HepG2 (cell line): Measurements from ENCODE around the gene WWC1. TPM values are rescaled to one million over a fixed set of nuclear protein-coding genes. Genes with fewer than 3 reads are reported as not detected.

Experiments used
- CCAR2 ChIP-seq: fragments of 200-400 bp; formaldehyde crosslinking; optimal IDR thresholded peaks from 2 replicates; pipeline ENCODE3; 2018; ENCODE audit warnings: low read depth, mild to moderate bottlenecking, low read length, moderate library complexity
- CREB1 ChIP-seq, 2 experiments: fragments of 450-650 bp in 1 of 2; IDR thresholded peaks; 2 replicates each; pipeline ENCODE4 v1.6.1; 2016 to 2017; ENCODE audit warnings: control low read depth in 1 of 2, mild to moderate bottlenecking in 1 of 2, missing compliant biosample characterization in 1 of 2, missing genetic modification characterization in 1 of 2
- CREM ChIP-seq, 2 experiments: sonication (generic) in 1 of 2; formaldehyde crosslinking in 1 of 2; IDR thresholded peaks; 2 replicates each; pipeline versions ENCODE4 v1.4.0 to v1.6.1; 2016 to 2020; ENCODE audit warnings: antibody characterized with exemption in 1 of 2, mild to moderate bottlenecking in 1 of 2, missing genetic modification reagents in 1 of 2
- HDAC2 ChIP-seq: sonication (generic); formaldehyde crosslinking; IDR thresholded peaks from 2 replicates; pipeline ENCODE4 v1.4.0; 2020; ENCODE audit warnings: missing genetic modification reagents
- HHEX ChIP-seq: IDR thresholded peaks from 2 replicates; pipeline ENCODE4 v1.6.1; 2016; ENCODE audit warnings: control low read depth
- KLF16 ChIP-seq, 2 experiments: sonication (generic) in 1 of 2; formaldehyde crosslinking in 1 of 2; IDR thresholded peaks; 2 replicates each; pipeline versions ENCODE4 v1.6.1 to v1.8.0; 2016 to 2023; ENCODE audit warnings: missing genetic modification reagents in 2 of 2, missing compliant biosample characterization in 1 of 2
- KLF9 ChIP-seq: IDR thresholded peaks from 2 replicates; pipeline ENCODE4 v1.6.1; 2016; ENCODE audit warnings: low read depth
- MED8 ChIP-seq: sonication (generic); formaldehyde crosslinking; IDR thresholded peaks from 2 replicates; pipeline ENCODE4 v1.8.1; 2023; ENCODE audit warnings: mild to moderate bottlenecking, missing genetic modification reagents; ENCODE audit not compliant: insufficient replicate concordance
- MXI1 ChIP-seq: IDR thresholded peaks from 3 replicates; pipeline ENCODE4 v1.6.1; 2012; ENCODE audit warnings: low read depth, low read length, inconsistent platforms, borderline replicate concordance
- NR3C1 ChIP-seq: sonication (generic); formaldehyde crosslinking; IDR thresholded peaks from 2 replicates; pipeline ENCODE4 v1.4.0; 2020; ENCODE audit warnings: missing genetic modification reagents
- RCOR2 ChIP-seq: IDR thresholded peaks from 2 replicates; pipeline ENCODE4 v1.6.1; 2016; ENCODE audit warnings: missing biosample characterization, missing genetic modification reagents
- RXRB ChIP-seq: IDR thresholded peaks from 2 replicates; pipeline ENCODE4 v1.6.1; 2016; ENCODE audit warnings: borderline replicate concordance, missing genetic modification reagents, missing compliant biosample characterization
- SIX1 ChIP-seq: sonication (generic); formaldehyde crosslinking; IDR thresholded peaks from 2 replicates; pipeline ENCODE4 v1.4.0; 2020; ENCODE audit warnings: missing genetic modification reagents, borderline replicate concordance
- THAP11 ChIP-seq: IDR thresholded peaks from 2 replicates; pipeline ENCODE4 v1.6.1; 2016; ENCODE audit warnings: missing biosample characterization, missing genetic modification reagents
- TOE1 ChIP-seq: sonication (generic); formaldehyde crosslinking; IDR thresholded peaks from 2 replicates; pipeline ENCODE4 v1.4.0; 2020; ENCODE audit warnings: mild to moderate bottlenecking, missing genetic modification reagents
- U2AF2 ChIP-seq: fragments of 200-400 bp; formaldehyde crosslinking; IDR thresholded peaks from 2 replicates; pipeline ENCODE4 v1.6.1; 2017; ENCODE audit warnings: low read depth, mild to moderate bottlenecking, low read length
- WIZ ChIP-seq: sonication (generic); formaldehyde crosslinking; IDR thresholded peaks from 2 replicates; pipeline ENCODE4 v1.5.1; 2020; ENCODE audit warnings: mild to moderate bottlenecking, missing genetic modification reagents
- ZNF331 ChIP-seq: sonication (generic); formaldehyde crosslinking; IDR thresholded peaks from 2 replicates; pipeline ENCODE4 v1.4.0; 2020; ENCODE audit warnings: missing genetic modification reagents
- ZNF441 ChIP-seq: sonication (generic); formaldehyde crosslinking; IDR thresholded peaks from 2 replicates; pipeline ENCODE4 v1.7.0; 2021; ENCODE audit warnings: missing genetic modification reagents, borderline replicate concordance
- ZNF577 ChIP-seq: sonication (generic); formaldehyde crosslinking; IDR thresholded peaks from 2 replicates; pipeline ENCODE4 v1.4.0; 2020; ENCODE audit warnings: mild to moderate bottlenecking, low read depth, missing genetic modification reagents, borderline replicate concordance
- ZNF614 ChIP-seq: IDR thresholded peaks from 2 replicates; pipeline ENCODE4 v1.6.1; 2018; ENCODE audit warnings: missing biosample characterization, missing genetic modification reagents, inconsistent platforms, borderline replicate concordance
- polyA plus RNA-seq, 8 experiments: library from polyadenylated mRNA; depleted of rRNA in 3 of 8; stranded (reverse) in 7 of 8; unstranded in 1 of 8; fragments of >200 nt; fragmentation: Illumina TruSeq in 4 of 8; extraction: Trizol in 4 of 8; gene quantifications; 2 replicates each; pipeline versions ENCODE4 v1.2.1 to v1.2.3, GENCODE V29; 2011 to 2016; ENCODE audit warnings: low read depth in 4 of 8, missing spikeins in 1 of 8, mixed read lengths in 1 of 8; ENCODE audit not compliant: insufficient read depth in 1 of 8
- total RNA-seq, 5 experiments: library from RNA; depleted of rRNA; stranded (reverse); fragments of >200 nt; fragmentation: Illumina TruSeq; extraction: Trizol; gene quantifications; 2 replicates each; pipeline ENCODE4 v1.2.3, GENCODE V29; 2016; ENCODE audit warnings: low read depth in 1 of 5
- TF ChIP-seq, protein P1 (sequence below): sonication (generic); formaldehyde crosslinking; IDR thresholded peaks from 2 replicates; pipeline ENCODE4 v1.4.0; 2020; ENCODE audit warnings: missing genetic modification reagents
- TF ChIP-seq, protein P2 (sequence below): sonication (generic); formaldehyde crosslinking; IDR thresholded peaks from 2 replicates; pipeline ENCODE4 v1.4.0; 2020; ENCODE audit warnings: missing genetic modification reagents
- TF ChIP-seq, protein P3 (sequence below): sonication (generic); formaldehyde crosslinking; IDR thresholded peaks from 2 replicates; pipeline ENCODE4 v1.5.1; 2020; ENCODE audit warnings: missing genetic modification reagents, mild to moderate bottlenecking, borderline replicate concordance

Gene WWC1
- total and polyA plus RNA-seq, 2 of the 13 experiments (the other 11 are each of a cell fraction or from before 2014, with no cell fraction given): 8.3 to 17.9 TPM

DNA sequence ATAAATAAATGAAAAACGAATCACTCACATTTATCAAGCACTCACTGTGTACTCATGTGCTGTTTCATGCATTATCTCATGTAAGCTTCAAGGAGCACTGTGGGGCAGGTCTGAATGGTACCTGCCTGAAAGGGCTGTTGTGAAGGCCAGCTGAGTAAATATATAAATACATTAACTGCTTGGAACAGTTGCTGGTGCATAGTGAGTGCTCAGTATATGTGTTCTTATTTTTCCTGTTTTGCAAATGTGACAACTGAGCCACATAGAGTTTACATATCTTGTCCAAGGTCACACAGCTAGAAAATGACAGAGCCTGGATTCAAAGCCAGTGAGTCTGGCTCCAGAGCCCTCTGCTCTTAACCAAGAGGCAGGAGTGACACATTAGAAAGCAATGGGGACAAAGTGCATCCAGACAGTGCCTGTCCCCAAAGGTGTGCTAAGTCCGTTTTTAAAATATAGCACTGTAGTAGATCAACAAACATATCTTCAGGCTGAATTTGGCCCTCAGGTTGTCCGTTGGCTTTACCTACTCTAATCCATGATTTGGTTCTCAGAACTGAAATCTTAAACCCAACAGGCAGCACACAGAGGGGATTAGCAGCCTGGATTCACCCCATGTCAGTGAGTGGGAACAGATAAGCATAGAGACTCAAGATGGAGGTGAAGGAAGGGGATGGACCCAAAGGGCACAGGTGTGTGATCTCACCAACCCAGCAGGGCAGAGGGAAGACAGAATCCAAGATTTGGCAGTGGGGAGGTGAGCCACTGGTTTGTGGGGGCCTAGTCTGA, 70.8 kb downstream of the WWC1 start (continued):
- 0 out of 4 replicates have a peak, but pooled peaks of 1 of the 2 experiments have one; percentile 52 for TF ChIP-seq KLF16 (CRISPR knock-in tag; IDR thresholded peaks at IDR 0.05)
- TF ChIP-seq TOE1 (CRISPR knock-in tag): no peak
- 0 out of 2 replicates have a peak, but pooled peaks have one; percentile 10 for TF ChIP-seq HHEX (CRISPR knock-in tag)
- no peak for TF ChIP-seq U2AF2
- TF ChIP-seq MXI1: peak; percentile 47; the same call in 1 of the 3 replicates
- 0 out of 2 replicates have a peak, but pooled peaks have one; percentile 63 for TF ChIP-seq SIX1
- TF ChIP-seq, protein P1, sequence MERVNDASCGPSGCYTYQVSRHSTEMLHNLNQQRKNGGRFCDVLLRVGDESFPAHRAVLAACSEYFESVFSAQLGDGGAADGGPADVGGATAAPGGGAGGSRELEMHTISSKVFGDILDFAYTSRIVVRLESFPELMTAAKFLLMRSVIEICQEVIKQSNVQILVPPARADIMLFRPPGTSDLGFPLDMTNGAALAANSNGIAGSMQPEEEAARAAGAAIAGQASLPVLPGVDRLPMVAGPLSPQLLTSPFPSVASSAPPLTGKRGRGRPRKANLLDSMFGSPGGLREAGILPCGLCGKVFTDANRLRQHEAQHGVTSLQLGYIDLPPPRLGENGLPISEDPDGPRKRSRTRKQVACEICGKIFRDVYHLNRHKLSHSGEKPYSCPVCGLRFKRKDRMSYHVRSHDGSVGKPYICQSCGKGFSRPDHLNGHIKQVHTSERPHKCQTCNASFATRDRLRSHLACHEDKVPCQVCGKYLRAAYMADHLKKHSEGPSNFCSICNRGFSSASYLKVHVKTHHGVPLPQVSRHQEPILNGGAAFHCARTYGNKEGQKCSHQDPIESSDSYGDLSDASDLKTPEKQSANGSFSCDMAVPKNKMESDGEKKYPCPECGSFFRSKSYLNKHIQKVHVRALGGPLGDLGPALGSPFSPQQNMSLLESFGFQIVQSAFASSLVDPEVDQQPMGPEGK (CRISPR knock-in tag): 0 out of 2 replicates have a peak, but pooled peaks have one; percentile 9
- TF ChIP-seq KLF9 (CRISPR knock-in tag): no peak
- no peak for TF ChIP-seq NR3C1 (CRISPR knock-in tag)
- TF ChIP-seq ZNF441 (CRISPR knock-in tag): no peak
- TF ChIP-seq CREB1 (IDR thresholded peaks at IDR 0.05): no peak
- TF ChIP-seq CREB1 (CRISPR knock-in tag; IDR thresholded peaks at IDR 0.05): peak; percentile 65
- TF ChIP-seq THAP11 (CRISPR knock-in tag): peak; percentile 42; the same call in 1 of the 2 replicates
- TF ChIP-seq MED8 (CRISPR knock-in tag): no peak
- TF ChIP-seq ZNF614: no peak; the same call in none of the 2 replicates
- TF ChIP-seq RCOR2 (CRISPR knock-in tag): peak; percentile 88
- TF ChIP-seq HDAC2 (CRISPR knock-in tag): peak; percentile 90
- no peak for TF ChIP-seq ZNF331
- TF ChIP-seq ZNF577 (CRISPR knock-in tag): no peak
- TF ChIP-seq WIZ (CRISPR knock-in tag): no peak
- peak; percentile 60 for TF ChIP-seq CREM (IDR thresholded peaks at IDR 0.05)
- no peak for TF ChIP-seq CREM (CRISPR knock-in tag; IDR thresholded peaks at IDR 0.05)
- peak; percentile 93 for TF ChIP-seq RXRB (CRISPR knock-in tag)
- TF ChIP-seq CCAR2: no peak
- TF ChIP-seq, protein P2, sequence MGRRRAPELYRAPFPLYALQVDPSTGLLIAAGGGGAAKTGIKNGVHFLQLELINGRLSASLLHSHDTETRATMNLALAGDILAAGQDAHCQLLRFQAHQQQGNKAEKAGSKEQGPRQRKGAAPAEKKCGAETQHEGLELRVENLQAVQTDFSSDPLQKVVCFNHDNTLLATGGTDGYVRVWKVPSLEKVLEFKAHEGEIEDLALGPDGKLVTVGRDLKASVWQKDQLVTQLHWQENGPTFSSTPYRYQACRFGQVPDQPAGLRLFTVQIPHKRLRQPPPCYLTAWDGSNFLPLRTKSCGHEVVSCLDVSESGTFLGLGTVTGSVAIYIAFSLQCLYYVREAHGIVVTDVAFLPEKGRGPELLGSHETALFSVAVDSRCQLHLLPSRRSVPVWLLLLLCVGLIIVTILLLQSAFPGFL (CRISPR knock-in tag): no peak
- TF ChIP-seq, protein P3, sequence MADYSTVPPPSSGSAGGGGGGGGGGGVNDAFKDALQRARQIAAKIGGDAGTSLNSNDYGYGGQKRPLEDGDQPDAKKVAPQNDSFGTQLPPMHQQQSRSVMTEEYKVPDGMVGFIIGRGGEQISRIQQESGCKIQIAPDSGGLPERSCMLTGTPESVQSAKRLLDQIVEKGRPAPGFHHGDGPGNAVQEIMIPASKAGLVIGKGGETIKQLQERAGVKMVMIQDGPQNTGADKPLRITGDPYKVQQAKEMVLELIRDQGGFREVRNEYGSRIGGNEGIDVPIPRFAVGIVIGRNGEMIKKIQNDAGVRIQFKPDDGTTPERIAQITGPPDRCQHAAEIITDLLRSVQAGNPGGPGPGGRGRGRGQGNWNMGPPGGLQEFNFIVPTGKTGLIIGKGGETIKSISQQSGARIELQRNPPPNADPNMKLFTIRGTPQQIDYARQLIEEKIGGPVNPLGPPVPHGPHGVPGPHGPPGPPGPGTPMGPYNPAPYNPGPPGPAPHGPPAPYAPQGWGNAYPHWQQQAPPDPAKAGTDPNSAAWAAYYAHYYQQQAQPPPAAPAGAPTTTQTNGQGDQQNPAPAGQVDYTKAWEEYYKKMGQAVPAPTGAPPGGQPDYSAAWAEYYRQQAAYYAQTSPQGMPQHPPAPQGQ: no peak
